IPS-NIHi7 (cell line): Measurements from ENCODE around the gene GPR158.
"Not testable (repeated sequence)": the region's sequence is repeated elsewhere in the genome, so short reads cannot be mapped to it uniquely, and the experiment has no call there.

Experiments used
- DNase-seq: peaks from one replicate; pipeline ENCODE4 v3.0.0; 2012; ENCODE audit warnings: mixed read lengths; ENCODE audit errors: extremely low spot score

The GPR158 gene

GRCh38 chr10:25174461-25175230 lies at the start of gene GPR158:
TSS of gene GPR158 (plus strand) at chr10:25175001. CDS start at chr10:25175421, 420 bp downstream.
- DNase-seq: peak; percentile 97

GRCh38 chr10:25125201-25125611 lies 49.6 kb upstream of the GPR158 start:
- peak; percentile 47 for DNase-seq

GRCh38 chr10:25129592-25129991 lies 45.2 kb upstream of the GPR158 start:
- no peak for DNase-seq

GRCh38 chr10:25130906-25131305 lies 43.9 kb upstream of the GPR158 start:
- DNase-seq: no peak

GRCh38 chr10:25142116-25142864 lies 32.5 kb upstream of the GPR158 start:
- no peak for DNase-seq

- DNase-seq: no peak
Measured at GRCh38 chr10:25157650-25158049, 17.2 kb upstream of the GPR158 start.

GRCh38 chr10:25159591-25159990 lies 15.2 kb upstream of the GPR158 start:
- DNase-seq: no peak

GRCh38 chr10:25162391-25162790 lies 12.4 kb upstream of the GPR158 start:
- DNase-seq: no peak

GRCh38 chr10:25163464-25163863 lies 11.3 kb upstream of the GPR158 start:
- DNase-seq: not testable (repeated sequence)

- no peak for DNase-seq
Measured at GRCh38 chr10:25169740-25170139, 5.1 kb upstream of the GPR158 start.

GRCh38 chr10:25170627-25171026 lies 4.2 kb upstream of the GPR158 start:
- no peak for DNase-seq

- DNase-seq: peak; percentile 64
Measured at GRCh38 chr10:25175527-25176420, 973 bp downstream of the GPR158 start.

GRCh38 chr10:25176421-25176968 lies 1.7 kb downstream of the GPR158 start:
- peak; percentile 32 for DNase-seq

- DNase-seq: no peak
Measured at GRCh38 chr10:25177093-25177753, 2.4 kb downstream of the GPR158 start.

GRCh38 chr10:25177754-25178135 lies 2.9 kb downstream of the GPR158 start:
- no peak for DNase-seq

- no peak for DNase-seq
Measured at GRCh38 chr10:25178411-25178810, 3.6 kb downstream of the GPR158 start.

GRCh38 chr10:25180801-25181200 lies 6.0 kb downstream of the GPR158 start:
- no peak for DNase-seq

GRCh38 chr10:25182636-25183035 lies 7.8 kb downstream of the GPR158 start:
- no peak for DNase-seq

- no peak for DNase-seq
Measured at GRCh38 chr10:25191162-25191895, 16.5 kb downstream of the GPR158 start.

- no peak for DNase-seq
Measured at GRCh38 chr10:25198151-25198550, 23.4 kb downstream of the GPR158 start.
